H1 (cell line): Measurements from ENCODE around the gene GLS. TPM values are rescaled to one million over a fixed set of nuclear protein-coding genes. Genes with fewer than 3 reads are reported as not detected.
A peak's percentile ranks its signal among the peaks of the same experiment; 100 is the strongest.

Experiments
- CTCF ChIA-PET: fragments of 300-600 bp; sonication (Branson Sonifier 250); formaldehyde crosslinking; loops from one replicate; lab custom pipeline; 2021; ENCODE audit not compliant: partially characterized antibody; lab: Charles Lee
- POLR2A ChIA-PET: fragments of 300-600 bp; sonication (Branson Sonifier 250); formaldehyde crosslinking; loops from one replicate; lab custom pipeline; 2021; ENCODE audit warnings: inconsistent platforms; ENCODE audit not compliant: partially characterized antibody; lab: Charles Lee
- DNase-seq, 2 experiments: peaks; one replicate each; pipeline versions ENCODE4 v3.0.0 to v3.0.0-alpha.2; 2010 to 2022; ENCODE audit warnings: low spot score in 2 of 2, low read depth in 1 of 2, mixed read lengths in 1 of 2
- FAIRE-seq: peaks from 2 replicates; lab custom pipeline; 2011; peaks lifted over from hg19 to GRCh38; lab: Jason Lieb, UNC
- H2AFZ ChIP-seq: 2 replicates; pipeline ENCODE4 v1.8.1; 2012; ENCODE audit warnings: low read length, inconsistent platforms
- H2AK5ac ChIP-seq: 2 replicates; pipeline ENCODE4 v1.6.1; 2013; ENCODE audit warnings: low read depth, low read length
- H2BK120ac ChIP-seq: replicated peaks from 2 replicates; pipeline ENCODE3; 2013; ENCODE audit warnings: low read depth, low read length, inconsistent platforms
- H2BK12ac ChIP-seq: 2 replicates; pipeline ENCODE4 v1.6.1; 2013; ENCODE audit warnings: low read depth, low read length
- H2BK15ac ChIP-seq: 2 replicates; pipeline ENCODE4 v1.6.1; 2013; ENCODE audit warnings: low read length
- H2BK20ac ChIP-seq: 2 replicates; pipeline ENCODE4 v1.6.1; 2013; ENCODE audit warnings: low read length
- H2BK5ac ChIP-seq: 2 replicates; pipeline ENCODE4 v1.6.1; 2013; ENCODE audit warnings: low read depth, low read length
- H3K14ac ChIP-seq: 2 replicates; pipeline ENCODE4 v1.6.1; 2013; ENCODE audit warnings: inconsistent platforms; ENCODE audit not compliant: insufficient read length
- H3K18ac ChIP-seq: 2 replicates; pipeline ENCODE4 v1.6.1; 2013; ENCODE audit warnings: low read length; ENCODE audit errors: extremely low read depth
- H3K23ac ChIP-seq: 2 replicates; pipeline ENCODE4 v1.6.1; 2013; ENCODE audit warnings: inconsistent platforms; ENCODE audit not compliant: insufficient read length
- H3K23me2 ChIP-seq: 2 replicates; pipeline ENCODE4 v1.6.1; 2013; ENCODE audit warnings: low read depth, low read length
- H3K27ac ChIP-seq: 2 replicates; pipeline ENCODE4 v1.6.1; 2011; ENCODE audit warnings: low read depth, low read length, inconsistent platforms
- H3K27me3 ChIP-seq, 4 experiments: replicated peaks in 1 of 4; 1 replicate in 1 of 4; 2 replicates in 3 of 4; pipeline versions ENCODE4 v1.6.1 to v1.8.1; 2011 to 2013; ENCODE audit warnings: low read length in 3 of 4, mild to moderate bottlenecking in 3 of 4, inconsistent platforms in 2 of 4, mixed read lengths in 2 of 4, moderate library complexity in 1 of 4; ENCODE audit not compliant: control insufficient read depth in 3 of 4, insufficient read depth in 3 of 4; ENCODE audit errors: extremely low read depth in 1 of 4
- H3K36me3 ChIP-seq, 4 experiments: 2 replicates each; pipeline versions ENCODE4 v1.6.1 to v1.8.1; 2011 to 2013; ENCODE audit warnings: mild to moderate bottlenecking in 4 of 4, low read length in 3 of 4, moderate library complexity in 2 of 4, control low read depth in 1 of 4, inconsistent platforms in 1 of 4; ENCODE audit not compliant: insufficient read depth in 4 of 4, control insufficient read depth in 2 of 4
- H3K4ac ChIP-seq: replicated peaks from 2 replicates; pipeline ENCODE3; 2013; ENCODE audit warnings: low read length, low read depth, mixed read lengths, inconsistent platforms; ENCODE audit not compliant: insufficient read length
- H3K4me1 ChIP-seq, 4 experiments: replicated peaks in 1 of 4; 1 replicate in 1 of 4; 2 replicates in 3 of 4; pipeline versions ENCODE4 v1.6.1 to v1.8.1; 2011 to 2013; ENCODE audit warnings: low read length in 3 of 4, inconsistent platforms in 2 of 4, mixed read lengths in 1 of 4; ENCODE audit not compliant: insufficient read depth in 4 of 4, control insufficient read depth in 3 of 4
- H3K4me2 ChIP-seq, 2 experiments: 2 replicates each; pipeline versions ENCODE4 v1.6.1 to v1.8.1; 2011 to 2013; ENCODE audit warnings: low read depth in 2 of 2, low read length in 2 of 2, control low read depth in 1 of 2, inconsistent platforms in 1 of 2, mild to moderate bottlenecking in 1 of 2; ENCODE audit not compliant: insufficient read depth in 1 of 2
- H3K4me3 ChIP-seq, 4 experiments: fragments of 200-600, 300-600 bp in 1 of 4; sonication (generic), shearing (Covaris generic), sonication (Bioruptor Twin) in 1 of 4; 2 replicates each; pipeline versions ENCODE4 v1.5.1 to v1.8.1; 2011 to 2016; ENCODE audit warnings: low read length in 4 of 4, low read depth in 3 of 4, control low read depth in 2 of 4, inconsistent platforms in 2 of 4, mild to moderate bottlenecking in 2 of 4, mixed read lengths in 1 of 4, moderate library complexity in 1 of 4; ENCODE audit not compliant: insufficient read depth in 2 of 4; ENCODE audit errors: extremely low read depth in 1 of 4
- H3K56ac ChIP-seq: replicated peaks from 2 replicates; pipeline ENCODE3; 2013; ENCODE audit warnings: low read depth, mild to moderate bottlenecking, mixed read lengths, low read length, inconsistent platforms; ENCODE audit not compliant: insufficient read length
- H3K79me1 ChIP-seq: 2 replicates; pipeline ENCODE4 v1.6.1; 2013; ENCODE audit warnings: low read depth, low read length, control low read depth
- H3K79me2 ChIP-seq, 2 experiments: 2 replicates each; pipeline versions ENCODE4 v1.6.1 to v1.8.1; 2012 to 2013; ENCODE audit warnings: low read length in 2 of 2, mild to moderate bottlenecking in 2 of 2, inconsistent platforms in 1 of 2; ENCODE audit not compliant: insufficient read depth in 2 of 2, control insufficient read depth in 1 of 2
- H3K9ac ChIP-seq, 4 experiments: replicated peaks in 1 of 4; 1 replicate in 1 of 4; 2 replicates in 3 of 4; pipeline versions ENCODE4 v1.6.1 to v1.8.1; 2011 to 2013; ENCODE audit warnings: low read depth in 3 of 4, low read length in 3 of 4, control low read depth in 2 of 4, mild to moderate bottlenecking in 2 of 4, moderate library complexity in 2 of 4, inconsistent platforms in 1 of 4; ENCODE audit errors: extremely low read depth in 1 of 4
- H3K9me3 ChIP-seq, 2 experiments: 2 replicates each; pipeline versions ENCODE4 v1.6.1 to v1.8.1; 2012 to 2013; ENCODE audit warnings: mild to moderate bottlenecking in 2 of 2, moderate library complexity in 2 of 2, control low read depth in 1 of 2, inconsistent platforms in 1 of 2, low read depth in 1 of 2, low read length in 1 of 2, mixed read lengths in 1 of 2; ENCODE audit not compliant: insufficient read depth in 2 of 2
- H4K20me1 ChIP-seq, 2 experiments: replicated peaks in 1 of 2; 2 replicates each; pipeline versions ENCODE3 to v1.8.1; 2011 to 2013; ENCODE audit warnings: inconsistent platforms in 2 of 2, low read length in 2 of 2, mild to moderate bottlenecking in 1 of 2; ENCODE audit not compliant: insufficient read depth in 2 of 2, control insufficient read depth in 1 of 2
- H4K5ac ChIP-seq: 2 replicates; pipeline ENCODE4 v1.6.1; 2013; ENCODE audit warnings: low read length, low read depth, mixed read lengths, inconsistent platforms; ENCODE audit not compliant: insufficient read length
- H4K8ac ChIP-seq: 2 replicates; pipeline ENCODE4 v1.8.0; 2013; ENCODE audit warnings: mild to moderate bottlenecking, moderate library complexity, low read length, inconsistent platforms; ENCODE audit not compliant: insufficient read depth; ENCODE audit errors: extremely low read depth
- H4K91ac ChIP-seq: replicated peaks from 2 replicates; pipeline ENCODE3; 2013; ENCODE audit warnings: low read length, mixed read lengths, inconsistent platforms; ENCODE audit not compliant: insufficient read length
- CBX8 ChIP-seq: fragments of 300-800, 300-1000 bp; sonication (generic); IDR thresholded peaks from 2 replicates; pipeline ENCODE4 v1.7.1; 2016; ENCODE audit warnings: low read depth, low read length, borderline replicate concordance
- E2F6 ChIP-seq: IDR thresholded peaks from 2 replicates; pipeline ENCODE4 v1.6.1; 2012; ENCODE audit warnings: inconsistent platforms
- TEAD4 ChIP-seq: IDR thresholded peaks from 2 replicates; pipeline ENCODE4 v1.6.1; 2012; ENCODE audit warnings: low read depth, low read length, inconsistent platforms, mixed read lengths
- whole genome bisulfite sequencing, 2 experiments: shearing (Covaris generic) in 1 of 2; methylation state at CpG; one replicate each; pipeline versions ENCODE4 v1.1.6 to v1.1.7; 2013 to 2015; ENCODE audit warnings: low lambda C conversion rate in 2 of 2, mixed read lengths in 2 of 2, inconsistent platforms in 1 of 2, low coverage in 1 of 2, missing lambda C conversion rate in 1 of 2; ENCODE audit not compliant: insufficient replicate concordance in 2 of 2, insufficient coverage in 1 of 2, insufficient read length in 1 of 2; ENCODE audit errors: extremely low coverage in 1 of 2, missing lambda C conversion rate in 1 of 2; 5-methylcytosine and 5-hydroxymethylcytosine counted together
- polyA plus RNA-seq, 7 experiments: library from polyadenylated mRNA; depleted of rRNA in 3 of 7; stranded (reverse) in 5 of 7; unstranded in 2 of 7; fragments of >200 nt in 5 of 7; fragments of 200-250 nt in 2 of 7; gene quantifications; 1 replicate in 5 of 7; 2 replicates in 1 of 7; 4 replicates in 1 of 7; pipeline versions ENCODE4 v1.2.1 to v1.2.3, GENCODE V29; 2011 to 2013; ENCODE audit warnings: missing spikeins in 2 of 7, mixed read lengths in 2 of 7
- total RNA-seq: library from RNA; stranded (reverse); fragmentation: NEBNext Ultra II Directional; extraction: Animal tissue kit (Norgen Biotek cat#: 25700); gene quantifications from 2 replicates; pipeline ENCODE4 v1.2.1, GENCODE V29; 2021

Gene GLS
- total and polyA plus RNA-seq, 2 of the 8 experiments (the other 6 are each of a cell fraction or from before 2014, with no cell fraction given) = 15.7 to 89.8 TPM

GRCh38 chr2:190859347-190860297, 21.0 kb upstream of the GLS start:
- H3K79me1 ChIP-seq = no peaks in the 10 kb centered on the region
- no peaks in the 10 kb centered on the region for H4K20me1 ChIP-seq
- peak overlapping the region; percentile 94 for H2BK12ac ChIP-seq
- 73% methylated on average over 6 of the region's 6 CpGs; no CpG with 5 or more reads in 1 of the 2 experiments for WGBS, 2 experiments
- H3K56ac ChIP-seq = no peak overlapping the region
- POLR2A ChIA-PET = interaction anchor here (1.7 to 7.1 kb wide), 3 partner anchors 10 to 23 kb away, joined by 3 to 64 read pairs (median 20); partner anchors contain the start of gene GLS
- peak overlapping the region; percentile 88; the same call in 1 of the 2 replicates for H2BK20ac ChIP-seq
- H3K4me1 ChIP-seq = peaks cover 2 to 14% (median 9%) of the 10 kb centered on the region in 4 experiments; a peak in 6 of 7 replicates
- no peaks in the 10 kb centered on the region for H3K27me3 ChIP-seq
- H3K14ac ChIP-seq = no peak overlapping the region
- TF ChIP-seq CBX8 (no peak), TEAD4 (peak; percentile 52; the same call in 1 of the 2 replicates), E2F6 (no peak)
- no peak overlapping the region for H4K8ac ChIP-seq
- no peak overlapping the region for H3K9ac ChIP-seq
- no peak overlapping the region for H2BK15ac ChIP-seq
- H3K9me3 ChIP-seq = no peaks in the 10 kb centered on the region; a peak in 1 of 4 replicates
- H3K18ac ChIP-seq = peak overlapping the region; percentile 66
- H3K4ac ChIP-seq = peak overlapping the region; percentile 24
- peak overlapping the region; percentile 48 for H2AFZ ChIP-seq
- no peak overlapping the region for H3K27ac ChIP-seq
- peak overlapping the region; percentile 85 for H2BK120ac ChIP-seq
- CTCF ChIA-PET = interaction anchor here (0.8 to 4.2 kb wide), 8 partner anchors 9 to 125 kb away, joined by 3 to 25 read pairs (median 4); no protein-coding TSS in a partner anchor
- peak overlapping the region in 1 of 2 experiments; percentile 15; a peak in 2 of 4 replicates for H3K4me2 ChIP-seq
- peak overlapping the region; percentile 63 for H4K91ac ChIP-seq
- H2BK5ac ChIP-seq = peak overlapping the region; percentile 74; the same call in 1 of the 2 replicates
- H2AK5ac ChIP-seq = 0 out of 2 replicates have a peak overlapping the region, but pooled peaks have one; percentile 94
- no peaks in the 10 kb centered on the region for H3K23me2 ChIP-seq
- DNase-seq (no peak), FAIRE-seq (no peak)
- H3K4me3 ChIP-seq = no peak overlapping the region; a peak in 1 of 8 replicates
- H3K79me2 ChIP-seq = no peaks in the 10 kb centered on the region
- H3K36me3 ChIP-seq = no peaks in the 10 kb centered on the region
- no peak overlapping the region for H3K23ac ChIP-seq
- no peak overlapping the region for H4K5ac ChIP-seq
